ENCODE results near the gene ATP11C.

DNA sequence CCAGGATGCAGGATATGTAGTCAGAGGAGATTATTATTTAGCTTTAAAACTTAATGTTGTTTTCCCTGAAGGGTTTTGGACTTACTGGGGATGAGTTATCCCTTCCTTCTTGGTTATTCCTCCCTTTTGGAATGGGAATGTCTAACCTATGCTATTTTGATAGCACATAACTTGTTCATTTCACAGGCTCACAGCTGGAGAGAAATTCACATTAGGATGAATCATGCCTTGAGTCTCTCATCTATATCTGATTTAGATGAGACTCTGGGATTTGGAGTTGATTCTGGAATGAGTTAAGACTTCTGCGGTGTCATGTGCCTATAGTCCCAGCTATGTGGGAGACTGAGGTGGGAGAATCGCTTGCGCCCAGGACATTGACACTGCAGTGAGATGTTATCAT, 81.1 kb downstream of the ATP11C start:
- no peak for TF ChIP-seq EP300 (IDR thresholded peaks at IDR 0.05)
- TF ChIP-seq, protein P1, sequence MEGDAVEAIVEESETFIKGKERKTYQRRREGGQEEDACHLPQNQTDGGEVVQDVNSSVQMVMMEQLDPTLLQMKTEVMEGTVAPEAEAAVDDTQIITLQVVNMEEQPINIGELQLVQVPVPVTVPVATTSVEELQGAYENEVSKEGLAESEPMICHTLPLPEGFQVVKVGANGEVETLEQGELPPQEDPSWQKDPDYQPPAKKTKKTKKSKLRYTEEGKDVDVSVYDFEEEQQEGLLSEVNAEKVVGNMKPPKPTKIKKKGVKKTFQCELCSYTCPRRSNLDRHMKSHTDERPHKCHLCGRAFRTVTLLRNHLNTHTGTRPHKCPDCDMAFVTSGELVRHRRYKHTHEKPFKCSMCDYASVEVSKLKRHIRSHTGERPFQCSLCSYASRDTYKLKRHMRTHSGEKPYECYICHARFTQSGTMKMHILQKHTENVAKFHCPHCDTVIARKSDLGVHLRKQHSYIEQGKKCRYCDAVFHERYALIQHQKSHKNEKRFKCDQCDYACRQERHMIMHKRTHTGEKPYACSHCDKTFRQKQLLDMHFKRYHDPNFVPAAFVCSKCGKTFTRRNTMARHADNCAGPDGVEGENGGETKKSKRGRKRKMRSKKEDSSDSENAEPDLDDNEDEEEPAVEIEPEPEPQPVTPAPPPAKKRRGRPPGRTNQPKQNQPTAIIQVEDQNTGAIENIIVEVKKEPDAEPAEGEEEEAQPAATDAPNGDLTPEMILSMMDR (IDR thresholded peaks at IDR 0.05), result no peak
- no peak for TF ChIP-seq POLR2AphosphoS5 (IDR thresholded peaks at IDR 0.05)
- no peak for TF ChIP-seq POLR2A (IDR thresholded peaks at IDR 0.05)
